Measurements from ENCODE around the gene MIER1.
"Not testable (repeated sequence)": the region's sequence is repeated elsewhere in the genome, so short reads cannot be mapped to it uniquely, and the experiment has no call there.

The MIER1 gene

DNA sequence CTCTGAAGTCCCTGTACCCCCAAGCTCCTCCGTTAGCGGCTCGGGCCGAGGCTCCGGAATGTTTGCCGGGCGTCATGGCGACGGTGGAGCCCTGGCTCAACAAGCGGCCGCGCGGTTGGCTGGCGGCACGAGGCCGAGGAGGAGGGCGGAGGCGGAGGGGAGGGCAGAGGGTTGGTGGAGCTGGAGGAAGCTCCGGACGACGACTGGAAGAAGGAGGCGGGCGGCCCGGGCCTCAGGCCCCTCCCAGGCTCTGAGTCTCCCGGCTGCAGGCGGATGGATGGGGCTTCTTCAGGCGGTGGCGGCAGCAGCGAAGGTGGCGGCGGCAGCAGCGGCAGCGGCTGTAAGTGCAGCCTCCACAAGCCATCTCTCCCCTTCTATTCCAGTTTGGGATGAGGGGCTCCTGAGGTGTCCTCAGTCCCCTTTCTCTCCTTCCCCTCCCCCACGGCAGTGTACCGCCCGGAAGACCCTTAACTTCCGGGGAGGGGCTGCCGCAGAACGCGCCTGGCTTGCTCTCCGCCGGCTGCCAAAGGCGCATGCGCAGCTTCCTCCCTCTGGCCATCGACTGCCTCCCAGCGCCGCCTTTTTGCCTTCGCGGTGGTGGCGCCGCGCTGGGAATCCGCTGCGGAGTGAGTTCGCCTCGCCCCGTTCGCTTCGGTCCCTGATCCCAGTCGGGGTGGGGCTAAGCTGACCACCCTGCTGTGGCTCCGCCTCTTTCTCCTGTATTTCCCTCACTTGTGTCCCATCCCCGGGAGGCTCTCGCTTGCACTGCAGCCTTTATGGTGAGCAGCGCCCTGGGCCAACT, at the start of gene MIER1, which contains the start of gene DNAI4:
Gene MIER1 (plus strand): TSS at position 235 of the 802 bp plus-strand sequence. CDS start 39 bp downstream, at position 274.
Gene DNAI4 (minus strand): TSS at position 101 of the 802 bp plus-strand sequence. CDS start 25 bp downstream, at position 76.
- DNase-seq = peak; percentile 98

DNA sequence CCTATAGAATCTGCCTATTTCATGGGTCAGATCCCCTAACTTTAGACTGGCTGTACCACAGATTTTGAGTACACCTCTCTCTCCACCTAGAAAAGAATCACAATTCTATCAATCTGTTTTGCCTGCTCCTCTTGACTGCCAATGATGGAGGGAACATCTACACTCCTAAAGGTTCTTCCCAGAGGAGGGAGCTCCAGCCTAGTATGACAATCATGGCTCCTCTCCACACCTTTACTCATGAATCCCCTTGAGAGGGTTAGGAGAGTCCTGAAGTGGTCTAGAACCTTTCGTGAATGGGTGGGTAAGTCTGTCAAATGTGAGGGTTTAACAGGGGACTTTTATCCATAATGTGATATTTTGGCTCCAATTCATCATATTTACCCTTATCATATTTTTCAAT, 48.1 kb upstream of the MIER1 start:
- no peak for DNase-seq

DNA sequence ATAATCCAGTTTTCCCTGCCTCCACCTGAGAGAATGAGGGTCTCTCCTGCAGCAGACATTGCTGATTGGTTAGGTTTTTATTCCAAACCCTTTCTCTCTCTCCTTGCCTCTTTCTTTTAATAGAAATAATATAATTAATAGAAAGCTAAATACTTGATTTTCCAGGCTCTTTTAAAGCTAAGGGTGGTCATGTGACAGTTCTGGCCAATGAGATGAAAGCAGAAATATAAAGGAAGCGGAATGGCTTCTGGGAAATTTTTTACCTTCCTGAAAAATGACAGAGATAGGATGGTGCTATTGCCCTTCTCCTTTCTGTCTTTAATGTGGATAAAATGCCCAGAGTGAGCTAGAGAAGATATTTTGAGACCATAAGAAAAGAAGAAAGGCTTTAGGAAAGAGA, 35.8 kb upstream of the MIER1 start:
- no peak for DNase-seq

DNA sequence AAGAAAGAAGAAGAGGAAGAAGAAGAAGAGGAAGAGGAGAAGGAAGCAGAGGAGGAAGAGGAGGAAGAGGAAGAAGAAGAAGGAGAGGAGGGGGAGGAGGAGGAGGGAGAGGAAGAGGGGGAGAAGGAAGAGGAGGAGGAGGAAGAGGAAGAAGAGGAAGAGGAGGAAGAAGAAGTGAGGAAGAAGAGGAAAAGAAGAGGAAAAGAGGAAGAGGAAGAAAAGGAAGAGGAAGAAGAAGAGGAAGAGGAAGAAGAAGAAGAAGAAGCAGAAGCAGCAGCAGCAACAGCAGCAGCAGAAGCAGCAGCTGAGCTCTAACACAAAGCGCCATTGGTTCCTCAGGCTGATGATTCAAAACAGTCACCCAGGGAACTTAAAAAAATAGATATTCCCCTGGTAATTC, 34.2 kb upstream of the MIER1 start:
- DNase-seq = no peak

DNA sequence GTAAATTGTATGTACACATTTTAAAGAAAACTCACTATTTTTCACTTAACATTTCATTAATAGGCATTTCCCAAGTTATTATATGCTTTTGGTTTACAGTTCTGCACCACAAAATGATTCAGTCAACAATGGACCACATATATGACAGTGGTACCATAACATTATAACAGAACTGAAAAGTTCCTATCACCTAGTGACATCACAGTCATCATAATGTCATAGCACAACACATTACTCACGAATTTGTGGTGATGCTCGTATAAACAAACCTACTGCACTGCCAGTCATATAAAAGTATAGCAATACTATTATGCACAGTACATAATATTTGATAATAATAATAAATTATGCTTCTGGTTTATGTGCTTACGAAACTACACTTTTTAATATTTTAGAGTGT, 31.1 kb upstream of the MIER1 start:
- DNase-seq = no peak

DNA sequence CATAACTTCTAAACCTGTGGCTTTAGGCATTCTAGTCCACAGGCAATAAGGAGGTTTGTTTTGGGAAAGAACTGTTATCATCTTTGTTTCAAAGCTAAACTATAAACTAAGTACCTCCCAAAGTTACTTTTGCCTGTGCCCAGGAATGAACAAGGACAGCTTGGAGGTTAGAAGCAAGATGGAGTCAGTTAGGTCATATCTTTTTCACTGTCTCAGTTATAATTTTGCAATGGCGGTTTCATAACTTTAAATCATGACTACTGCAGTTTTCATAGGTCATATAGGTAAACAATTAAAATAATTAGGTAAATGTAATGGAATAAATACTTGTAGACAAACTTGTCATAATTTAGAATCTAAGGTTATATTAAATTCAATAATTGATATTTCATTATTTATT, 9.6 kb upstream of the MIER1 start:
- not testable (repeated sequence) for DNase-seq

DNA sequence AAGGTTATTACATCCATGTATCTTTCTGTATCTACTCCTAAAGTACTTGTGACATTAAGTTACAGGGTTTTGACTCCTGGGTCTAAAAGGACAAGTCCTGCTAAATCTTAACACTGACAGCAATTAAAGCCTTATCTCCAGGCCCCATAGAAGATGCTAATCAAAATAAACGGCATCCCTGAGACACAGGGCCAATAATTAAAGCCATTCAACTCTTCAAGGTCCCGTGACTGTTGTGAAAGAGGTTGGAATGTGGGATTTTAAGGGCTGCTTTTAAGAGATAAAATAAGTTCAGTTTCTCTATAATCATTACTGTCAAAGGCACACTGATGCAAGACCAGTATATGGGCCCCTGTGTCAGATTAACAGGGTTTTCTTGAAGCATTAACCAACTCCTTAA, 8.5 kb upstream of the MIER1 start:
- no peak for DNase-seq

DNA sequence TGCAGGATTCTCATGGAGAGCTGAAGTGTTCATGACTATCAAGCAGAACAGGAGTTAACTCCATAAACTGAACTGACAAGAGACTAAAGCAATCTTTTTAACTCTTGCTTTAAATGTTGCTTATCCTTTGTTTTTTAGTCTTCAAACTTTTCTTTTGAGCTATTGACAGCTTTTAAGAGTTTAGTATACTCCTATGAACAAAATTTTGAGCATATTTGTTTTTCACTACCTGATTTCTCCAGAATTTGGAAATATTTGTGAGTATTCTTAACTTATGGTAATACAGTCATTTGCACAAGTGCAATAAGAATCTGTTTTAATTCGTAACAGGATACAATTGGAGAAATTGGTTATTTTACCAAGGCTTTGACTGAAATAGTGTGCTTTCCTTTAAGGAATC, 7.3 kb upstream of the MIER1 start:
- DNase-seq = no peak

DNA sequence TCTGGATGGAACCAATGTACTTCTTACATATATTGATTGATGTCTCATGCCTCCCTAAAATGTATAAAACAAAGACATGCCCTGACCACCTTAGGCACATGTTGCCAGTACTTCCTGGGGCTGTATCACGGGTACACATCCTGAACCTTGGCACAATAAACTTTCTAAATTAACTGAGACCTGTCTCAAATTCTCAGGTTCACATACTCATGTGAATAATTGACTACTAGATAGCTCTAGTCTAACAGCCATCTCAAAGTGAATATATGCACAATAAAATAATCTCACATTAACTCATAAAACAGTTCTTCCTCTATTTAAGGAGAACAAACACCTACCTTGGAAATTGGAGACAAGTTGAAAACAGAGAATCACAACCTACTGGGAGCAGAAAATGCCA, 5.7 kb upstream of the MIER1 start:
- no peak for DNase-seq

DNA sequence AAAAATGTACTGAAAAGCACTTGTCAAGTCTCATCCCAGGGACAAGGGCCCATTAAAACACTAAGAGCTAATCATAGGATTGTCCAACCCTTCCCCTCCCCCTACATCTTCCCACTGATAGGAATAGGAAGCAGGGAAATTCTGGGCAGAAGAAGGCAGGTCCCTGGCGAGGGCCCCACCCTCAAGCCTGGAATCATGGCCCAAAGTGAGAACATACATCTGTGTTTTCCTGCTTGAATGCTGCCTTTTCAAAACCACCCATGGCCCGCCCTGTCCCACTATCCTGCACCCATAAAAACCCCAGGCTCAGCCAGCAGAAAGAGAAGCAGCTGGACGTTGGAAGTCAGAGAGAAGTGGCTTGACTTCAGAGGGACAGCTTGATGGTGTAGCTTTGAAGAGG, 5.0 kb upstream of the MIER1 start:
- DNase-seq = no peak

DNA sequence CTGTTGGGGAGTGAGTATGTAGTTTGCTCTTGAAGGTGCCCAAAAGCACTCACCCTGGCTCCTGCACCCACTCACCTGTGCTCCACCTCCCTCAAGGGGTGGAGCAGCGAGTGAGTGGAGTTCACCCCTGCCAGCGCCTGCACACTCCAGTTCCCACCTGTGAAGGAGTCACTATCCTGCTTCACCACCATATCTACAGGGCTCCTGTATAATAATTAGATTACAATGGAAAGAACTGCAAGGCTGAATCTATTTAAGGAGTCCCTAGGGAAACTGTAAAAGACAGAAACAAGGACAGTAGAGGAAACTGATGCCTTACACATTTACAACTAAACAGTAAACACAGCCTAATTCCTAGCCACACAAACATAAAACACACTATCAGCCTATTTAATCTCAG, 4.2 kb upstream of the MIER1 start:
- DNase-seq = no peak

DNA sequence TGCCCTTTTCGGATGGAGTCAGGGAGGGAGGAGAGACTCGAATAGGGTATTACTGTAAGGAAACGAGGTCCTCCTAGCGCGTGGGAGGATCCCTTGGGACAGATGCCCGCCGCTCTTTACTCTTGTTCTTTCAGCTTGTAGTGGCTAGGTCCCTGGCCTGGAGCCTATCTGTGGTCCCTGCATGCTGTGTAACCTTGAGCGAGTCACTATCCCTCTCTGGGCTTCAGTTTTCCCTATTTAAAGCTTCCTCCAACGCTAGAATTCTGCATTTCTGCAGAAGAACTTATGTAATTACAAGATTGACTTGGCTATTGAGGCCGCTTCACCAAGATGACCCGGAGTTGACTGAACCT, 744 bp downstream of the MIER1 start:
- no peak for DNase-seq

DNA sequence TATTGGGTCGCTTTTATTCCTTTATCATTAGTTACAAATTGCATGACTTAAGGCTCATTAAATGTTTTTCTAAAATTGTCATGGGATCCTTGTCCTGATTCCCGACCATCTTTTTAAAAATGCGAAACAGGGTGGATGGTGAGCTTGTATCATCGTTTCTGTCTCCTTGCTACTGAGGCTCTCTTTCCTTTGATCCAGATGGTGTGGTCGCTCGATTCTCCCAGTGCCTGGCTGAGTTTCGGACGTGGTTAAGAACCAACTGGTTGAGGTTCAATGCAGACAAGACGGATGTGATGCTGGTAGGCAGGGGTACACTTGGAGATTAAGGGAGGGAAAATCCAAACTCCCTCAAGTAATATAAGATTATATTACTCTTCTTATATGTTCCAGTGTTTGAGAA, 1.2 kb downstream of the MIER1 start:
- no peak for DNase-seq

DNA sequence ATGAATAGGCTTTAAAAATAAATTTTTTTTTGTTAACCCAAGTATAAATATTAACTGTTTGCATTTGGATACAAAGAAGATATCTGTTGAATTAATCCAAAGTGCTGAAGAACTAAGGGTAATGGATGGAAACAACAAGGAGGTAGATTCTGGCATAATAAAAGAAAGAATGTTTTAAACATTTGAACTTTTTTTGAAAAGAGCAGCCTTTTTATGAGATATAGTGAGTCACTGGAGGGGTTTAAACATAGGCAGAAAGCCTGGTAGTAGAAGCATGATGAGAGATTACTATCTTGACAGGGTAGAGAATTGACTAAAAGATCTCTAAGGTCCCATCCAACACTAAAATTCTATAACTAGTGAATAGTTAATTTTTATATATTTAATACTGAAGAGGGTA, 2.7 kb downstream of the MIER1 start:
- no peak for DNase-seq

DNA sequence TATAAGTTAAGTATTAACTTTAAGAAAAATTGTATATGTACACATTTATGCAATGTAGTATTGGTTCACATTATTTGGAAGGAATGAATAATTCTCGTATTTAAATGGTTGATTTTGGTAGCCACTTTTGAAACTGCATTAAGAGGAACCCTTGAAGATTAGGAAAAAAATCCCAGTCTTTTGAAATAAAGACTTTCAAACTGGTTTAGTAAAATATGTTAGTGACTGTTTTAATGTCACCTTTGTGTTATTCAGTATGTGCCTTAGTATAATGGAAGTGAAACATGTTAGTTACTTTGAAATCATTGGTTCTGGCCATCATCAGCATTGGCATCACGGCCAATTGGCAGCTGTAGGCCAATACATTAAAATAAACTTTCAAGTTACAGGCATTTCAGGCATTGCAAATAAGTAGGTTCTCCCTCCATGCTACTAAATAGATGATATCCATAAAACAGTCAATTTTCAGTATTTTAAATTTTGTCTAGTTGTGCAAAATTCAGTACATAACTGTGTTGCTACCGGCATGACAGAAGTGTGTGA, 4.4 kb downstream of the MIER1 start:
- peak; percentile 32 for DNase-seq

DNA sequence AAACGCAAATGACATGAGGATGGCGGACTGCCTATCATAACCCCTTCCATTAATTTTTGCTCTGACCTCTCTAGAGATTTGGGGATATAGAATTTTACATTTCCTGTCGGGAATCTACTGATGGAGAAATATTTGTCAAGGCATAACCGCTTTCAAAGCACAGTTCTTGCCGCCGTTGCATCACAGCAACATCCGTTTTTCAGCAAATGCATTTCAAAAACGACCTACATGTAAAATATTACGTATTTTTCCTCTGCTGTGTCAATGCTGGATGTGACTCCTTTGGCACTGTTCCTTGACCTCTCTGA, 4.9 kb downstream of the MIER1 start:
- no peak for DNase-seq

DNA sequence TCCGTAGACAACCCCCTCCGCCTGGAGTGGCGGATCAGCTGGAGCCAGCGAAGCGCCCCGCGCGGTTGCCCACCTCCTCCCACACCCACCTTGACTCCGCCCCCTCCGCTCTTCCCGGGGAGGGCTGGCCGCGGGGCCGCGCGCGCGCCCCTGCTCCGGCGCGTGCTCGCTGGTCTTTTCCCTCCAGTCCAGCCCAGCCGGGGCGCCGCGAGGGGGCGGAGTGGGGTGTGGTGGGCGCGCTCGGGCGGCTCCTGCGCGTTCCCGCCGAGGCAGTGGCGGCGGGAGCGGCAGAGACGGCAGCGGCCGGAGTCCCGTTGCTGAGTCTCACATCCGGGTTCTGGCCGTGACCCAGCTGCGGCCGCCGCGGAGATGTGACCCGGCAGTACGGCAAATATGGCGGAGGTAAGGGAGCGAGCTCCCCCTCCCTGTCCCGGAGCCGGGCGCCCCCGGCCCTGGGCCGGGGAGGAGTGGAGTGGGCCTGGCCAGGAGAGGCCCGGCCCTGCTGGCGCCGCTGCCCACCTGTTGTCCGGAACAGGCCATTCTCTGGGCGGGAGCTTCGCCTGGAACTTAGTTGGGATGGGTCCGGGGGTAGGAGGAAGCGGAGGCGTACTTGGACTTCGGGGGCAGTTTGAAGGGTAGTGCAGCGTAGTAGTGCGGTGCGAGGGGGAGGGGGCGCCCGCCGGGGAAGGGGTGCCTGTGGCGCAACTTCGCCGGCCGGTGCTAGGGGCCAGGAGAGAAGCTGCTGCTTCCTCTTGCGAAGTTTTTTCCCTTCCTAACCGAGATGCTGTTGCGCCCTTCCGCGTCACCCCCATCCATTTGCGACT, 5.4 kb downstream of the MIER1 start:
- peak; percentile 95 for DNase-seq

DNA sequence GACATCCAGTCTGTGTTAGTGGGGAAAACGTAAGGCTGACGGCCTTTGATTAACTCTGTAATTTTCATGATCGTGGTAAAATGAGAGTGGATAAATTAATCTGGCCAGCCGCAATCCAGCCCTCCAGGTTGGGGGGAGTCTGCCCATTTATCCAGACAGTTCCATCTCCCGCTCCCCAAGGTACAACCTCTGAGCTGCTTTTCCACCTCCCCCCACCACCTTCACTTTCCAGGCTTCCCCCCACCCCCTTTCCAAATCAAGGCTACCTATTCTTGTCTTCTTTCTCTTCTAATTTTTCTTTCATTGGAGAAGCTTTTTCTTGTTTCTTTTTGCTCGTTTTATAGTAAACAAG, 6.0 kb downstream of the MIER1 start:
- DNase-seq = no peak

DNA sequence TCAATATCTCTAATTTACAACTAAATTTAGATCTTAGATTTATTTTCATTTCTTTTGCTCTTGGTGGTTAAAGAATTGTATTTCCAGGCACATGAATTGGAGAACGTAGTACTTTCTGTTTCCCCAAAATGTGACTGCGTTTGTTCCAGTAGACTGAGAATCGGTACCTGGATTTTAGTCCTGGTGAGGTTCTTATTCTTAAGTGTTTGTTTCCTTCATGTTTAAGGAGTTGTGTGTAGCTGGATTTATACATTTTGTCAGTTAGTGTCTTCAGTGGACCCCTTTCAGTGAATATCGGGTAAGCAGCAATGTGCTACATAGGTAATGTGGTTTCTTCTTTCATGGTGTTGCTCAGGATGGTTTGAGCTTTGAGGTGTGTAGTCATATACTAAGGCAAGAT, 6.8 kb downstream of the MIER1 start:
- DNase-seq = peak; percentile 50

DNA sequence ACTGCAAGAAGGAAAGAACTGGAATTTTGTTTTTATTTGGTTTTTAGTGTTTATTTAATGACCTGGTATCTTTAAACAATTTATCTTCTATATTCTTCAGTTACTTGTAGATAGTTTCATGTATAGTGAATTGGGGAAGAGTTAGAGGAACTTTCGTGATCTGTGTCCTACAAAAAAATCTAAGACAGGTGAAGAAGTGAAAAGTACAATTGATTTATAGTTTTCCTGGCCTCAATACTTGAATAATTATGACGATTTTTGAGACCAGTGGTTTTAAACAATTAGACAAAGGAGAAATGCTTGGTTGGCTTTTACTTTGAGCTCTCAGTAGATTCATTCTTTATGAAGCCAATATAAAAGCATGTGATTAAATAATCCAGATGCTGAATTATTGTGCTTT, 7.5 kb downstream of the MIER1 start:
- no peak for DNase-seq

DNA sequence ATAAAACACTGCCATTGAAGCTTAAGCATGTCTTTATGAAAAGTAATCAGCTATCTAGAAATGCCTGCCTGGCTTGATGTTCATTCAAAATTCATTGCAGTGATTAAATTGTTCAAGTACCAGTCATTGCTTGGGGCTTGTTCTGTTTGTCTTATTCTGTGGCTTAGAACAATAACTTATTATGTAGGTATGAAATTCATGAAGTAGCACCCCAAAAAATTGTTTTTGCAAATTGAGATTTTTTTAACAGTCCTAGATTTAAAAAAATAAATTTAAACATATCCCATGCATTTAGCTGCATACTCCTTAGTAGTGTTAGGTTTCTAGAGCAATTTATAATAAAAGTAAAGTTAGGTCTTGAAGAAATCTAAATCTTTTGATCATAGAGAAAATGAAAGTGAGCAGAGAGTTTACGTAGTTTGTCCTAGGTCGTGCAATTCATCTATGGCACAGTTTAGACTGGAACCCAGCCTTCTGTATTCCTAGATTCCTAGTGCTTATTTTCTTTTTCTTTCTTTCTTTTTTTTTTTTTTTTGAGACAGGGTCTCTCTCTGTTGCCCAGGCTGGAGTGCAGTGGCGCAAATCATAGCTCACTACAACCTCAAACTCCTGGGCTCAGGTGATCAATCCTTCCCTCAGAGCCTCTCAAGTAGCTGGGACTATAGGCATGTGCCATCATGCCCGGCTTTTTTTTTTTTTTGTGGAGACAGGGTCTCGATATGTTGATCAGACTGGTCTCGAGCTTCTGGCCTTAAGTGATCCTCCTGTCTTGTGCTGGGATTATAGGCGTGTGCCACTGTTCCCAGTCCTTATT, 9.3 kb downstream of the MIER1 start:
- DNase-seq = peak; percentile 27

DNA sequence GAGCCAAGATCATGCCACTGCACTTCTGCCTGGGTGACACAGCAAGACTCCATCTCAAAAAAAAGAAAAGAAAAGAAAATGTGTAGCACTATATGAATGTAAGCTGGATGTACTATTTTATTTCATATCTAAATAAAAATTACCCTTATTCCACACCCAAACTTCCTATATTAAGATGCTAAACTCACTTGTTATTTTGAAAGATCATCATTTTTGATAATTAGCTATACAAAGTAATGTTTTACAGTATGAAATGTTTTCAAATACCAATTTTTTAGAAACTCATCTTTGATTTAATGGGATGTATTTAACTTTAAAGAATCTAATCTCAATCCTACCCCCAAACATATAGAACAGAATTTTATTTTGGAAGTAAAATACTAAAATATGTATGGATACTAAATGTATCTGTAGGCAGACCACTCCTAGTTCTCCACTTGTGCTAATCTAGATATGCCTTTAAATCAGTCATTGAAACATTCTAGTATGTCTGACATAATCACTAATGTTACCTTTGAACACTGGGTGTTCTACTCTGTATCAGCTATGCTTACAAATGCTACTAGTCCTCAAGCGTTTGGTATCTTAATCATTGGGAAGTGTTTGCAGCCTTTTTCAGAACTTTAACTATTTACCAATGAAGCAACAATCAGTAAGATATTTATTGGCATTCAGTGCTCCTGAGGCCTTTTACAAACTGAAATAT, 12.9 kb downstream of the MIER1 start:
- DNase-seq = no peak

DNA sequence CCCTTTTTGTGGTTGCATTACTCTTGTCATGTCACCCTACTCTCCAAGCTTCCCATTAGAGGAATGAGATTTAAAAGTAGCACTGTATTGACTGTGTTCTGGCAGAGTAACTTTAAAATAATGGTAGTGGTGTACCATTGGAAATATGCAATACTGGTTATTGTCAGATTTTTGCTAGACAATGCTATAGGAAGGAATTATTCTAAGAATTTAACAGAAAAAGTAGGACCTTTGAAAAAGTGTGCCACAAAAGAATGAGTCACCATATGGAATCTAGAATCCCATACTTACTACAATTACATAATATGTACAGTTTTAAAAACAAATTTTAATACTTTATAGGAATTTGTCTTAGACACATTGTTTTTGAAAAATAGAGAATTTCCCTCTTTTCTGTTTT, 13.8 kb downstream of the MIER1 start:
- DNase-seq = no peak

Data from CD4-positive, alpha-beta T cell treated with Interleukin-17A for 1 hour (primary cell).